Body of pancreas (tissue), 4 donors: ENCODE measurements around the gene GTPBP1. TPM values are rescaled to one million over a fixed set of nuclear protein-coding genes. Genes with fewer than 3 reads are reported as not detected.

Experiments
- ATAC-seq: fragments of 150-250 bp; one replicate; pipeline ENCODE4 v1.9.1; 2016
- DNase-seq, 4 donors: peaks; one replicate each; pipeline ENCODE4 v3.0.0-alpha.2; 2019
- H3K27ac ChIP-seq, 4 donors: fragments of 200-600 bp; sonication (generic); 1 replicate in 3 of 4; 2 replicates in 1 of 4; pipeline versions ENCODE4 v1.5.1 to v1.6.1; 2016 to 2019; ENCODE audit warnings: mild to moderate bottlenecking in 1 of 4, mixed read lengths in 1 of 4, moderate library complexity in 1 of 4
- H3K27me3 ChIP-seq, 2 donors: fragments of 200-600 bp; sonication (generic); one replicate each; pipeline ENCODE4 v1.6.0; 2016; ENCODE audit warnings: mild to moderate bottlenecking in 1 of 2
- H3K36me3 ChIP-seq, 2 donors: fragments of 200-600 bp; sonication (generic); replicated peaks in 1 of 2; 2 replicates each; pipeline ENCODE4 v1.5.1; 2016; ENCODE audit warnings: low read depth in 2 of 2; ENCODE audit not compliant: insufficient read depth in 1 of 2
- H3K4me1 ChIP-seq: fragments of 200-600 bp; sonication (generic); one replicate; pipeline ENCODE4 v1.6.0; 2016
- H3K4me3 ChIP-seq, 2 donors: fragments of 200-600 bp; sonication (generic); 1 replicate in 1 of 2; 2 replicates in 1 of 2; pipeline ENCODE4 v1.5.1; 2016 to 2019
- H3K9me3 ChIP-seq, 3 donors: fragments of 200-600 bp; sonication (generic); 1 replicate in 2 of 3; 2 replicates in 1 of 3; pipeline ENCODE4 v1.5.1; 2016
- CTCF ChIP-seq, 7 experiments: fragments of 450-650 bp in 4 of 7; fragments of 200-600 bp in 3 of 7; sonication (generic) in 3 of 7; IDR thresholded peaks; one replicate each; pipeline ENCODE4 v1.5.1; 2016 to 2019; ENCODE audit warnings: antibody characterized with exemption in 7 of 7
- POLR2A ChIP-seq, 3 donors: fragments of 450-650 bp; IDR thresholded peaks; one replicate each; pipeline ENCODE4 v1.6.1; 2016; ENCODE audit warnings: antibody characterized with exemption in 3 of 3, mild to moderate bottlenecking in 2 of 3
- WGBS, 2 donors: methylation state at CpG; one replicate each; pipeline ENCODE4 v1.1.5; 2017; 5-methylcytosine and 5-hydroxymethylcytosine counted together
- intact Hi-C: fragments of 100-400 bp; cut with DNase I; formaldehyde crosslinking; loops from one replicate; pipeline ENCODE4 v1.15.1; 2023
- total RNA-seq, 2 donors: library from RNA; depleted of rRNA; stranded (reverse); fragments of >200 nt; gene quantifications; one replicate each; pipeline ENCODE4 v1.1.0, GENCODE V29; 2016

The GTPBP1 gene
- total RNA-seq, 2 donors from 2014 or later: 34.0 to 53.4 TPM

DNA sequence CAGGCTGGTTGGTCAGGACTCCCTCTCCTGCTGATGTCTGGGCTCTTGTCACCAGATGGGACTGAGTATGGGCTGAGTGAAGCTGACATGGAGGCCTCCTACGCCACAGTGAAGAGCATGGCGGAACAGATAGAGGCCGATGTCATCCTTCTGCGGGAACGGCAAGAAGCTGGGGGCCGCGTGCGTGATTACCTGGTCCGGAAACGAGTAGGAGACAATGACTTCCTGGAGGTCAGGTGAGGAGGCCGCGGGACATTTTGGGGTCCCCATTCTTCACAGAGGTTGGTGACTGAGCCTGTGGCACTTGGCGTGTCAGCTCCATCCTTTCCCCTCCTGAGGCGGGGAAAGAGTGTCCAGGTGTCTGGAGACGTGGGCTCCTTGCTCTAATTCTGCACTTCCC is 10.1 kb downstream of the GTPBP1 start:
- H3K9me3 ChIP-seq: no peaks in the 10 kb centered on the region
- TF ChIP-seq POLR2A (IDR thresholded peaks at IDR 0.05) (no peak), CTCF (IDR thresholded peaks at IDR 0.05) (no peak)
- no peak overlapping the region for H3K4me3 ChIP-seq
- H3K27ac ChIP-seq: no peak overlapping the region
- ATAC-seq (no peak), DNase-seq (no peak)
- H3K4me1 ChIP-seq: peaks cover 14% of the 10 kb centered on the region
- intact Hi-C loops: no loop called here
- no peaks in the 10 kb centered on the region for H3K27me3 ChIP-seq
- no peaks in the 10 kb centered on the region for H3K36me3 ChIP-seq
- WGBS, 2 donors: 87 to 94% methylated on average over 10 to 13 of the region's 15 CpGs

DNA sequence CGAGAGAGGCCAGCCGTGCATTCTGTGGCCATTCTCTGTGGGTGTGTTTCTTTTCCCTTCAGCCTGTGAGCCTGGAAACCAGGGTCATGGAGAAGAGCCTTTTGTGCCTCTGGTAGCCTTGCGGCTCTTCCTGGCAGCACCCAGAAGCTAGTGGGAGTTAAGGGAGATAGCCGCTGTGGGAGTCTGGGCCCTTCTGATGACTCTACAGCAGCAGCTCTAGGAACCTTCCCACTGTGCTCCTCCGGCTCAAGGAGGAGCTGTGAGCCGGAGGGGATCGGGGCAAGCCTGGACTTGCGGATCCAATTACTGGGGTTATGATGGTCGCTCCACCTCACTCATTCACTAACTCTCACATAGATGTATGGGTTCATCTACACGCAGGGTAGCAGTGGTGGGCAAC is 10.5 kb downstream of the GTPBP1 start:
- no peak overlapping the region for H3K4me3 ChIP-seq
- WGBS, 2 donors: 96% methylated on average over 8 to 10 of the region's 10 CpGs
- H3K4me1 ChIP-seq: peaks cover 14% of the 10 kb centered on the region
- no peaks in the 10 kb centered on the region for H3K36me3 ChIP-seq
- no peaks in the 10 kb centered on the region for H3K9me3 ChIP-seq
- H3K27ac ChIP-seq: no peak overlapping the region
- intact Hi-C loops: no loop called here
- no peak for DNase-seq
- no peak for ATAC-seq
- H3K27me3 ChIP-seq: no peaks in the 10 kb centered on the region
- no peak for TF ChIP-seq POLR2A (IDR thresholded peaks at IDR 0.05)
- TF ChIP-seq CTCF (IDR thresholded peaks at IDR 0.05): no peak

DNA sequence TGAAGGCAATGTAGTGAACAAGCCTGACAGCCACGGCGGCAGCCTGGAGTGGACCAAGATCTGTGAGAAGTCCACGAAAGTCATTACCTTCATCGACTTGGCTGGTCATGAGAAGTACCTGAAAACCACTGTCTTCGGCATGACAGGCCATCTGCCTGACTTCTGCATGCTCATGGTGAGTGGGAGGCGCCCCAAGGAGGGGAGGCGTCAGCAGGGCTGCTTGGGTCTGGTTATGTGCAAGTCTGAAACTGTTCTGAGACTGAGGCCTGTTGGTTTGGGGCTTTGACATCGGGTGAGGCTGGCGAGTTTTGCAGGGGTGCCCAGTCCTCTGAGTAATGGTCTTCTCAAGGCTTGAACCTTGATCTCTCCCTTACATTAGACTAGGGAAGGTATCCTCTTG is 11.1 kb downstream of the GTPBP1 start:
- intact Hi-C loops: no loop called here

GRCh38 chr22:38717244-38717643 is 11.5 kb downstream of the GTPBP1 start:
- no peak for TF ChIP-seq POLR2A (IDR thresholded peaks at IDR 0.05)
- no peak for TF ChIP-seq CTCF (IDR thresholded peaks at IDR 0.05)
- Histone ChIP-seq H3K36me3 (no peaks in the 10 kb centered on the region), H3K27me3 (no peaks in the 10 kb centered on the region), H3K9me3 (no peaks in the 10 kb centered on the region), H3K4me3 (no peak overlapping the region), H3K27ac (no peak overlapping the region), H3K4me1 (peaks cover 14% of the 10 kb centered on the region)
- intact Hi-C loops: no loop called here
- ATAC-seq (no peak), DNase-seq (no peak)
- WGBS, 2 donors: 87 to 91% methylated on average over 6 of the region's 6 CpGs

More for the DNA sequence above, 11.1 kb downstream of the GTPBP1 start:
- Histone ChIP-seq H3K4me1 (peaks cover 14% of the 10 kb centered on the region), H3K27me3 (no peaks in the 10 kb centered on the region), H3K4me3 (no peak overlapping the region), H3K27ac (no peak overlapping the region), H3K36me3 (no peaks in the 10 kb centered on the region), H3K9me3 (no peaks in the 10 kb centered on the region)
- no peak for ATAC-seq
- TF ChIP-seq POLR2A (IDR thresholded peaks at IDR 0.05) (no peak), CTCF (IDR thresholded peaks at IDR 0.05) (no peak)
- DNase-seq: no peak
- 91 to 96% methylated on average over 9 of the region's 9 CpGs for WGBS, 2 donors

DNA sequence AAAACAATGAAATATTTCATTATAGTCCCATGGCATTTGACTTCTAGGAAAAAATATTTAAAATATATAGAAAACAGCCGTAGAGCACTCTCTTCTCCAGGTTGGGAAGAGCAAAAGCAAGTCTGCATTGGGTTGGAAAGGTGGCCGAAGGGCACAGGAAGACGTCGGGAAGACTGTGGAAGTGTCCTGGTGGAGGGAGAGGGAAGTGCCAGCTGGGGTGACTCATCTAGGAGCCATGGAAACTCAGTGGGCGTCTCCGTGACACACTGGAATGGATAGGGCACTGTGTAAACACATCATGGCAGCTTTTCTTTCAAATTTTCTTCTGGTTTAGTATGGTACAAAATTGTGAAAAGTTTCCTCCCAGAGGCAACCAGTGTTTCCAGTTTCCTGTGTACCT is 12.7 kb downstream of the GTPBP1 start:
- H3K4me1 ChIP-seq: peaks cover 14% of the 10 kb centered on the region
- H3K4me3 ChIP-seq: no peak overlapping the region
- H3K9me3 ChIP-seq: no peaks in the 10 kb centered on the region
- H3K27me3 ChIP-seq: no peaks in the 10 kb centered on the region
- peaks cover 0 to 8% of the 10 kb centered on the region in 2 donors for H3K36me3 ChIP-seq
- intact Hi-C loops: no loop called here
- TF ChIP-seq POLR2A (IDR thresholded peaks at IDR 0.05): no peak
- TF ChIP-seq CTCF (IDR thresholded peaks at IDR 0.05): peak; percentile 43 to 81 (median 62)
- peak overlapping the region; percentile 9 to 70 (median 37) for H3K27ac ChIP-seq
- peak; percentile 77 to 87 (median 82) for DNase-seq
- peak; percentile 99 for ATAC-seq
- 22 to 30% methylated on average over 6 of the region's 6 CpGs for WGBS, 2 donors
